K562 (cell line): ENCODE results near the gene DLK2. TPM values are rescaled to one million over a fixed set of nuclear protein-coding genes. Genes with fewer than 3 reads are reported as not detected.

Experiments used
- ARID1B ChIP-seq: fragments of 450-650 bp; IDR thresholded peaks from 2 replicates; pipeline ENCODE4 v1.6.1; 2016; ENCODE audit warnings: antibody characterized with exemption, mild to moderate bottlenecking, inconsistent platforms
- ATF1 ChIP-seq, 2 experiments: fragments of 450-650 bp in 1 of 2; IDR thresholded peaks; 2 replicates each; pipeline ENCODE4 v1.6.1; 2016; ENCODE audit warnings: missing compliant biosample characterization in 1 of 2, missing genetic modification characterization in 1 of 2
- CCNT2 ChIP-seq: IDR thresholded peaks from 2 replicates; pipeline ENCODE4 v1.6.1; 2011; ENCODE audit warnings: borderline replicate concordance, low read depth, mild to moderate bottlenecking, moderate library complexity, mixed read lengths, low read length; ENCODE audit not compliant: insufficient read length; ENCODE audit errors: extremely low read depth
- CTBP1 ChIP-seq: fragments of 450-650 bp; IDR thresholded peaks from 2 replicates; pipeline ENCODE4 v1.6.1; 2016; ENCODE audit warnings: borderline replicate concordance
- FOXA3 ChIP-seq, 2 experiments: fragments of 450-650 bp in 1 of 2; sonication (generic) in 1 of 2; formaldehyde crosslinking; IDR thresholded peaks in 1 of 2; conservative IDR thresholded peaks in 1 of 2; 2 replicates each; pipeline versions ENCODE4 v1.4.0 to v1.8.0; 2020 to 2022; ENCODE audit warnings: mild to moderate bottlenecking in 2 of 2, missing genetic modification reagents in 1 of 2
- GABPB1 ChIP-seq: sonication (generic); formaldehyde crosslinking; IDR thresholded peaks from 2 replicates; pipeline ENCODE4 v1.8.0; 2022; ENCODE audit warnings: mild to moderate bottlenecking, missing genetic modification reagents
- HMGN3 ChIP-seq: IDR thresholded peaks from 2 replicates; pipeline ENCODE4 v1.6.1; 2011; ENCODE audit warnings: borderline replicate concordance, low read depth, mild to moderate bottlenecking, mixed read lengths, low read length; ENCODE audit not compliant: insufficient read length; ENCODE audit errors: extremely low read depth
- KDM2B ChIP-seq: fragments of 250-450 bp; sonication (Bioruptor Pico); IDR thresholded peaks from 2 replicates; pipeline ENCODE4 v1.8.0; 2021; ENCODE audit warnings: mild to moderate bottlenecking, moderate library complexity
- MAZ ChIP-seq, 2 experiments: fragments of 450-650 bp in 1 of 2; sonication (generic) in 1 of 2; formaldehyde crosslinking; IDR thresholded peaks in 1 of 2; conservative IDR thresholded peaks in 1 of 2; 2 replicates each; pipeline versions ENCODE4 v1.4.0 to v1.5.0; 2020; ENCODE audit warnings: mild to moderate bottlenecking in 1 of 2, missing genetic modification reagents in 1 of 2
- MTA3 ChIP-seq: fragments of 450-650 bp; formaldehyde crosslinking; IDR thresholded peaks from 2 replicates; pipeline ENCODE4 v1.6.1; 2017; ENCODE audit warnings: mild to moderate bottlenecking, borderline replicate concordance
- NFIC ChIP-seq: fragments of 450-650 bp; IDR thresholded peaks from 2 replicates; pipeline ENCODE4 v1.6.1; 2017; ENCODE audit warnings: mild to moderate bottlenecking, inconsistent platforms
- NR2C1 ChIP-seq, 2 experiments: fragments of 450-650 bp; IDR thresholded peaks; 2 replicates each; pipeline ENCODE4 v1.6.1; 2017; ENCODE audit warnings: mild to moderate bottlenecking in 2 of 2, antibody characterized with exemption in 1 of 2, inconsistent platforms in 1 of 2, missing compliant biosample characterization in 1 of 2, missing genetic modification characterization in 1 of 2
- SMAD4 ChIP-seq: fragments of 250-450 bp; sonication (Bioruptor Pico); conservative IDR thresholded peaks from 2 replicates; pipeline ENCODE4 v1.8.0; 2021; ENCODE audit warnings: inconsistent platforms, mild to moderate bottlenecking, moderate library complexity
- TARDBP ChIP-seq: fragments of 450-650 bp; IDR thresholded peaks from 2 replicates; pipeline ENCODE4 v1.6.1; 2016
- TSC22D4 ChIP-seq: fragments of 450-650 bp; IDR thresholded peaks from 2 replicates; pipeline ENCODE4 v1.6.1; 2016; ENCODE audit warnings: missing genetic modification characterization, missing biosample characterization, control low read depth
- ZNF263 ChIP-seq: sonication (generic); formaldehyde crosslinking; IDR thresholded peaks from 2 replicates; pipeline ENCODE4 v1.8.0; 2022; ENCODE audit warnings: mild to moderate bottlenecking, missing genetic modification reagents, borderline replicate concordance
- ZNF79 ChIP-seq: fragments of 250-450 bp; sonication (Bioruptor Pico); IDR thresholded peaks from 2 replicates; pipeline ENCODE4 v1.4.0; 2020; ENCODE audit warnings: low read depth, mild to moderate bottlenecking, moderate library complexity
- polyA plus RNA-seq, 8 experiments: library from polyadenylated mRNA; depleted of rRNA in 4 of 8; stranded (reverse) in 5 of 8; unstranded in 3 of 8; fragments of >200 nt; fragmentation: Nextera tagmentation in 2 of 8; fragmentation: Illumina TruSeq in 1 of 8; extraction: Ambion mirVana in 2 of 8; extraction: Trizol in 1 of 8; gene quantifications; 2 replicates each; pipeline versions ENCODE4 v1.2.1 to v1.2.3, GENCODE V29; 2011 to 2014; ENCODE audit warnings: inconsistent platforms in 1 of 8, missing spikeins in 1 of 8
- total RNA-seq, 7 experiments: library from RNA; depleted of rRNA in 6 of 7; stranded (reverse); fragments of >200 nt in 6 of 7; fragmentation: Illumina TruSeq in 2 of 7; extraction: Trizol in 2 of 7; gene quantifications; 2 replicates each; pipeline versions ENCODE4 v1.2.1 to v1.2.3, GENCODE V29; 2011 to 2021; ENCODE audit warnings: low replicate concordance in 1 of 7
- TF ChIP-seq, protein P1 (sequence below), 3 experiments: fragments of 200-800 bp in 1 of 3; sonication (Bioruptor generic) in 1 of 3; sonication (generic) in 1 of 3; formaldehyde crosslinking in 1 of 3; IDR thresholded peaks; 2 replicates each; pipeline versions ENCODE4 v1.6.1 to v1.8.0; 2016 to 2022; ENCODE audit warnings: mild to moderate bottlenecking in 2 of 3, missing compliant biosample characterization in 2 of 3, missing genetic modification characterization in 2 of 3, missing genetic modification reagents in 1 of 3

Gene DLK2
- total and polyA plus RNA-seq, 9 of the 15 experiments (the other 6 are each of a cell fraction or from before 2014, with no cell fraction given): 0.11 to 0.53 (median 0.29) TPM; not detected in 3

DNA sequence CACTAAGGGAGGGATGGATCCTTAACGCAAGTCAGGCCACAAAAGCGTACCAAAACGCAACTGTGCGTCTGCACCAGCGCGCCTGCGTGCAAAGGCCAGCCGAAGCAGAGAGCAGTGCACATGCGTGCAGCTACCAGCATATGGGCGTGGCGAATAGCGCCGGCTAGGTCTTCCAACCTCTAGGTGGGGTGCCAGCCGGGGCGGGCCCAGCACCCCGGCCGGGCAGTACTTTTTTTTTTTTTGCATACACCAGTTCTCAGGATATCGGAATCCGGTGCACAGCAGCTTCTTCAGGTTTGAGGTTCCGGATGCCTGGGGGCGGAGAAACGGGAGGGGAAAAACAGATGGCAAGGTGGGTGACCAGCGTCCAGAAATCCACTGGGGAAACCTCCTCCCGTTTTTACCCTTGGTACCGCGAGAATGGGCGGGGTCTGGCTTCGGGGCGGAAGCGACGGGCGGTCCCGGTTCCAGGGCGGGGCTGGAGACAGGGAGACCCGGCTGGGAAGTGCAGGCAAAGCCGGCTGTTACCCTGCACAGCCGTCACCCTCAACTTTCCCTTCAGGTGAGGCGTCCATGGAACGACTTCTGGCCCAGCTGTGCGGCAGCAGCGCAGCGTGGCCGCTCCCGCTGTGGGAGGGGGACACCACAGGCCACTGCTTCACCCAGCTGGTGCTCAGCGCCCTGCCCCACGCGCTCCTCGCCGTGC is 27.8 kb downstream of the DLK2 start, which contains the start of gene ABCC10 (continued):
- TF ChIP-seq HMGN3 (peak; percentile 75), ATF1 (CRISPR knock-in tag; IDR thresholded peaks at IDR 0.05) (no peak), ATF1 (tag; IDR thresholded peaks at IDR 0.05) (peak; percentile 70), CCNT2 (peak; percentile 49), KDM2B (0 out of 2 replicates have a peak, but pooled peaks have one; percentile 11), GABPB1 (peak; percentile 70), NR2C1 (IDR thresholded peaks at IDR 0.05) (0 out of 2 replicates have a peak, but pooled peaks have one; percentile 11), NR2C1 (tag; IDR thresholded peaks at IDR 0.05) (no peak), NFIC (peak; percentile 50; the same call in 1 of the 2 replicates), MTA3 (peak; percentile 88), FOXA3 (CRISPR knock-in tag; conservative IDR thresholded peaks at IDR 0.05 in 1 of 2, IDR thresholded peaks at IDR 0.05 in 1 of 2) (0 out of 4 replicates have a peak, but pooled peaks of 1 of the 2 experiments have one; percentile 13), CTBP1 (peak; percentile 54; the same call in 1 of the 2 replicates), ZNF79 (no peak), TARDBP (peak; percentile 73; the same call in 1 of the 2 replicates), ARID1B (0 out of 2 replicates have a peak, but pooled peaks have one; percentile 13), TSC22D4 (tag) (no peak), ZNF263 (CRISPR knock-in tag) (peak; percentile 48; the same call in 1 of the 2 replicates), MAZ (CRISPR knock-in tag; conservative IDR thresholded peaks at IDR 0.05 in 1 of 2, IDR thresholded peaks at IDR 0.05 in 1 of 2) (peak; percentile 78 to 83), SMAD4 (CRISPR knock-in tag) (peak; percentile 59)
- TF ChIP-seq, protein P1, sequence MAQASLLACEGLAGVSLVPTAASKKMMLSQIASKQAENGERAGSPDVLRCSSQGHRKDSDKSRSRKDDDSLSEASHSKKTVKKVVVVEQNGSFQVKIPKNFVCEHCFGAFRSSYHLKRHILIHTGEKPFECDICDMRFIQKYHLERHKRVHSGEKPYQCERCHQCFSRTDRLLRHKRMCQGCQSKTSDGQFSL (CRISPR knock-in tag; IDR thresholded peaks at IDR 0.05): no peak
- TF ChIP-seq, protein P1 (tag; IDR thresholded peaks at IDR 0.05): no peak
